GM21390 (cell line): ENCODE data around the gene PTH2R.
A peak's percentile ranks its signal among the peaks of the same experiment; 100 is the strongest.
"Not testable (repeated sequence)": the region's sequence is repeated elsewhere in the genome, so short reads cannot be mapped to it uniquely, and the experiment has no call there.

Source experiments
- ATAC-seq: cut with Tn5 transposase; IDR thresholded peaks from one replicate; pipeline ENCODE4 v1.9.1; 2021; ENCODE audit not compliant: unreplicated experiment

Gene PTH2R, protein sequence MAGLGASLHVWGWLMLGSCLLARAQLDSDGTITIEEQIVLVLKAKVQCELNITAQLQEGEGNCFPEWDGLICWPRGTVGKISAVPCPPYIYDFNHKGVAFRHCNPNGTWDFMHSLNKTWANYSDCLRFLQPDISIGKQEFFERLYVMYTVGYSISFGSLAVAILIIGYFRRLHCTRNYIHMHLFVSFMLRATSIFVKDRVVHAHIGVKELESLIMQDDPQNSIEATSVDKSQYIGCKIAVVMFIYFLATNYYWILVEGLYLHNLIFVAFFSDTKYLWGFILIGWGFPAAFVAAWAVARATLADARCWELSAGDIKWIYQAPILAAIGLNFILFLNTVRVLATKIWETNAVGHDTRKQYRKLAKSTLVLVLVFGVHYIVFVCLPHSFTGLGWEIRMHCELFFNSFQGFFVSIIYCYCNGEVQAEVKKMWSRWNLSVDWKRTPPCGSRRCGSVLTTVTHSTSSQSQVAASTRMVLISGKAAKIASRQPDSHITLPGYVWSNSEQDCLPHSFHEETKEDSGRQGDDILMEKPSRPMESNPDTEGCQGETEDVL

DNA sequence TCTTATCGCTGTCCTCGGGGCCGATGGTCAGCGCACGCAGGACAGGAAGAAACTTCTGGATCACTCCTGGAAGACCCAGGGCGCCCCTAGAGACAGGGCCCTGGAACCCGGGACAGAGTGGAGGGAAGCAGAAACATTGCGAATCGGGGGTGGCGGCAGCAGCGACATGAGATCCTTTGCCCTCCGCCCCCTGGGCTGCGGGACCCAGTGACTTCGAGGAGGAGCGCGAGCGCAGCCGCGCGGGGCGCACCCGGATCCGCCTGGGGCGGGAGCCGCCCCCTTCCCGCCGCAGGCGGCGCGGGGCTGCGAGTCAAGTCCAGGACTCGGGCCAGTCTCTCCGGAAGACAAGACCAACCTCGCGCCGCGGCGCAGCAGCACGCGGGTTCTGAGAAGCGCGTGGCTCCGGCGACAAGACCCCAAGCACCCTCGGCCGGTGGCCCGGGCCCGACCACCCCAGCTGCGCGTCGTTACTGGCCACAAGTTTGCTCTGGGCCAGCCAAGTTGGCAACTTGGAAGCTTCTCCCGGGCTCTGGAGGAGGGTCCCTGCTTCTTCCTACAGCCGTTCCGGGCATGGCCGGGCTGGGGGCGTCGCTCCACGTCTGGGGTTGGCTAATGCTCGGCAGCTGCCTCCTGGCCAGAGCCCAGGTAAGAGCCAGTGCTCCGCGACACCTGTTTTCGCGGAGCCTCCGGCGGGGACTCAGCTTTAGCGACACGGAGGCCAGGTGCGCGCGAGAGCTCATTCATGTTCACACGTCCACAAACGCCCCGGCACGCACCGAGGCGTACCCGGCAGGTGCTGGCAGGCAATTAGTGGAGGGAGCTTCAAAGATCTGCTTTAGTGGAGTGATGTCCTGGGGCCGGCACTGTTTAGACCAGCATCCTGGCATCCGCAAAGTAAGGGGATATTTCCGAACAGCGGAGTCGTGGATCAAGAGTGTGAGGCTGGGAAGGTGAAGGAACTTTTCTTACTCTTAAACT, at the start of gene PTH2R:
Gene PTH2R (plus strand): TSS at position 319 of the 978 bp plus-strand sequence. CDS start 252 bp downstream, at position 571.
- ATAC-seq: no peak

DNA sequence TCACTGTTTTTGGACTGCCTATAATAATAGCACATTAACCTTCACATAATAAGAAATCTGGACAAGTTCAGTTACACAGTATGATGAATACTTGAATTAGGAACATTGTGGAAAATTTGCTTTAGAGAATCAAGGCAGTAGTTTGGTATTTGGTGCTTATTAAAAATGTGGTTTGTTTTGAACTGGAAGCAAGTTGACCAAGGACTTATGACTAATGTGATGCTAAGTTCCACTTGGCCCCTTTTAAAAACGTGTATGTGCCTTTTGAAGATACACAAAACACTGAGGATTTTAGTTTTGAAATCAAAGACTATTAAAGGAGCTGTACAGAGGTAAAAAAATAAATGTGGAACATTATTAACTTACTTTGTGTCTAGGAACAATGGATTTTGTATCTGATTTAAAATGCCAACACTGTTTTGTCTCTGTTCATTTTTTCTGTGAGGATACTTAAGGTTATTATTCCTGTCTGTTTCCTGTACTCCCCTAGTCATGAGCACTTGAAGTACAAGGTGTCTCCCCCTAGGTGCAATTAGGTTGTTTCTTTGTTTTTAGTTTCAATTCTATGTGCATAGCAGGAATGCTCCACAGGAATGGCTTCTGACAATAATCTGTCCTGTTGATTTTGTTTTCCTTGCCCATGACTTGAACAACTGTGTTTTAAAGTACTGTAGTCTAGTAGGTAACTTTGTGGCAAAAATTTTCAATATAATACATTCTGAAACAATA, 49.6 kb upstream of the PTH2R start:
- no peak for ATAC-seq

DNA sequence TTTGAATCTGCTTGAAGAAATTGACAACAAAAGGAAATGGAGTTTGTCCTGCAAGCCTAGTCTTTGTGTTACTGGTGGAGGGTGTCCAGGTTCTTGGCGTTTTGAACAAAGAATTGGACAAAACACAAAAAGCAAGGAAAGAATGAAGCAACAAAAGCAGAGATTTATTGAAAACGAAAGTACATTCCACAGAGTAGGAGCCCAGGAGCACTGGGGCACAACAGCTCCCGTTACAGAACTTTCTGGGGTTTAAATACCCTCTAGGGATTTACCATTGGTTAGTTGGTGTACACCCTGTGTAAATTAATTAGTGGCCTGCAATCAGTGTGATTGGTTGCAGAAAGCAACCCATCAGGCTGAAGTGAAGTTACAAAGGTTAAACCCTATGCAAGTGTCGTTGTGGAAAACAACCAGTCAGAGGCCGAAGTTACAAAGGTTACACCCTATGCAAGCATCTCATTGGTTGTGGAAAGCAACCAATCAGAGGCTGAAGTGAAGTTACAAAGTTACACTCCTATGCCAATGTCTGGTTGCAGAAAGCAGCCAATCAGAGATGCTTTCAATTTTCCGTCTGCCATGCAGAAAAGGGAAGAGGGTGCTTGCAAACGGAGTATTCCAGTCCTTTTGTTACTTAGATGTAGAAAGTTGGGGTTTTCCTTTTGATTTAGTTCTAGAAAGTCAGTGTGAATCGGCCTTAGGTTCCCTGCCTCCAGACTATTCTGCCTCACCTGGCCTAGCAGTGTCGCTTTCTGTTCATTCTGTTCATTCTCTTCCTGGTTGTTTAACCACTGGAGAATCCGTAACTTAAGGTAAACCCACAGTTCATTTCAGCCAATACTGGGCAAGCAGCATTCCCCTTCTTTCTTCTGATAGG, 47.6 kb upstream of the PTH2R start:
- no peak for ATAC-seq

DNA sequence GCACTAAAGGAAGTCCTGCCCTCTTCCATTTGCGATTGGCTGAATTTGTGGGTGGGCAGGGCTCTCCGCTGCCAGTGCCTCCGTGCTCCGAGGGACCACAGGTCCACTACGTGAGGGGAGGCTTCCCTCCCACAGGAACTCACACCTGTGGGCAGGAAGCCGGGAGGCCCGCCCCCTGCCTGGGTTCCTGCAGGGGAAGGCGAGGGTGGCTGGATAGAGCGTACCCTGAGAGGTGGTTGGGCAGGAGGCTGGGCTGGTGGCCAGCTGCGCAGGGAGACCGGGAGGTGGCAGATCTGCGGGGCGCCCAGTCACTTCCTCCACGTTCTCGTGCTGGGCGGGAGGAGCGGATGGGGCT, 47.0 kb upstream of the PTH2R start:
- ATAC-seq: no peak

DNA sequence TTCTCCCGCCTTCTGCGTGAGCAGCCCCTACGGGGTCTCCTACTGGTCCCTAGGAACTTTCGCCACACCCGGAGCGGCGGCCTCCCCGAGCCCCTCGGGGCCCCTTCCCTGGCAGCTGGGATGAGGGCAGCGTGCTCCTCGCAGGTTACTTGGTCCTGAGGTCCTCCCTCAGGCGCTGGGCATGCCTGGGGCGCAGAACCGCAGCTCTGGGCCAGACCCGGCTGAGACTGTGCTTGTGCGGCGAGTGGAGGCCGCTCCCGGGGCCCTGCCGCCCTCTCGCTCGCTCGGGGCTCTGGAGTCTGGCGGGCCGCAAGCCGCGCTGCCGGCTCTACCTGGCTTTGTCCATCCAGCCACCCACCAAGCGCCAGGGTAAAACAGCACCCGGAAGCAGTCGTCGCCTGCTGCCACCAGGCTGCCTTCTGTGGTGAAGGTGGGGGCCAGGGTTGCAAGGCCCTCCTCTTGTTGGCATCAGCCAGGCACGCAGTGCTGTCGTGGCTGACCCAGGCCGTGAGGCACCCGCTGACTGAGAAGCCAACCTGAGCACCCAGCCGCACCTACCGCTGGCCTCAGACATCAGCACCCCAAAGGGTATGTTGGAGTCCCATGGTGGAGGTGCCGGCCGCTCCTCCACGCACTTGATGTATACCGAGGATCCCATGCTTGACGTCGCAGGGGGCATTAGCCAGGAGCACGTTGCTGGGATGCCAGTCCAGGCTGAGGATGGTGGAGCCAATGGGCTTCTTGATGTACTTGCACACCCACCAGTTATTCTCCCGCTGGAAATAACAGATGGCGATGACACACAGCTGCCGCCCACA, 46.1 kb upstream of the PTH2R start:
- ATAC-seq: no peak

DNA sequence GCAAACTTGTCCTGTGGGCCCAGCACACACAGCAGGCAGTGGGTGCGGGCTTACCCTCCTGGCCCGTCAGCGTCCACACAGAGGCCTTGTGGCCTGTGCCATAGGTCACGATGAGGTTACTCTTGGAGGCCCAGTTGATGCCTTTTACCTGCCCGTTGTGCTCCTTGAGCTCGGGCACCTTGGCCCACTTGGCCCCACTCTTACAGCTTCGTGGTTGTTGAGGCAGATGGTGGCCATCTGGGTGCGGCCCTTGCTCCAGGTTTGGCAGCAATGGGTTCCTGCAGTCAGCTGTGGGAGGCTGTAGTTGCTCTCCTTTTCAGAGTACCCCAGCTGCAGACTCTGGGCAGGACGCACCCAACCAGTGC, 45.5 kb upstream of the PTH2R start:
- ATAC-seq: no peak

DNA sequence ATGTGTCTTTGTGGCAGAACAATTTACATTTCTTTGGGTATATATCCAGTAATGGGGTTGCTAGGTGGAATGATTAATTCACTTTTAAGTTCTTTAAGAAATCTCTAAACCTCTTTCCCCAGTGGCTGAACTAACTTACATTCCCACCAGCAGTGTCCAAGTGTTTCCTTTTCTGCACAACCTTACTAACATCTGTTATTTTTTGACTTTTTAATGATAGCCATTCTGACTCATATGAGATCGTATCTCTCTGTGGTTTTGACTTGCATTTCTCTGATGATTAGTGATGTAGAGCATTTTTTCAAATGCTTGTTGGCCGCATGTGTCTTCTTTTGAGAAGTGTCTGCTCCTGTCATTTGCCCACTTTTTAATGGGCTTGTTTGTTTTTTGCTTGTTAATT, 43.1 kb upstream of the PTH2R start:
- peak; percentile 50 for ATAC-seq

DNA sequence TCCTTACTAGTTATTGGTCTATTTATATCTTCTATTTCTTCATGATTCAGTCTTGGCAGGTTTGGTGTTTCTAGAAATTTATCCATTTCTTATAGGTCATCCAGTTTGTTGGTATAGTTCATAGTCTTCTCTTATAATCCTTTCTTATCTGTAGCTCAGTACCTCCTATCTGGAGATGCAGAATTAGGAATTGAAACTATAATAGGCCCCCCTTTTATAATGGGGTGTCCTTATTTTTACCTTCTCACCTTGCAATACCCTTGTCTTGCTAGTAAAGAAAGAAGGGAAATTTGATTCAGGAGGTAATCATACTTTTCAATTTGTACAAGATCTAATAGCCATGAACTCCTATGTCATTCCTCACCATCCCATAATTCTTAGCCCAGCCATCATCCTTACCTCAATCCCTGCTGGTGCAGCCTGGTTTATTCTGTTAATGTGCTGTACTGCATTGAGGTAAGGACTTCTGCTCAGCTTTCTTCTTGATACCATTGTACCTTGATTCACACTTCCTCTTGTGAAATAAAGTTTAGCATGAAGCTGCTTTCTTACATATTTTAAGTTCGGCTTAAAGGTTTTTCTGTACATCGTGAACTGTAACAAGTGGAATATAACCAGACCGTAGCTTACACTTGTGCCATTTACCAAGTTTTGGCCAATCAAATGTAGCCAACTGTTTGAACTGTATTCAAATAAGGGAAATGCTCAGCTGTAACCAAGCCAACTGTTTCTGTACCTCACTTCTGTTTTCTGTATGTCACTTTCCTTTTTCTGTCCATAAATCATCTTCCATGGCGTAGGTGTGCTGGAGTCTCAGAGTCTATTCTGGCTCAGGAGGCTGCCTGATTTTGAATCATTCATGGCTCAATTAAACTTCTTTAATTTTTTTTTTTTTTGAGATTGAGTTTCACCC, 40.1 kb upstream of the PTH2R start:
- peak; percentile 64 for ATAC-seq

DNA sequence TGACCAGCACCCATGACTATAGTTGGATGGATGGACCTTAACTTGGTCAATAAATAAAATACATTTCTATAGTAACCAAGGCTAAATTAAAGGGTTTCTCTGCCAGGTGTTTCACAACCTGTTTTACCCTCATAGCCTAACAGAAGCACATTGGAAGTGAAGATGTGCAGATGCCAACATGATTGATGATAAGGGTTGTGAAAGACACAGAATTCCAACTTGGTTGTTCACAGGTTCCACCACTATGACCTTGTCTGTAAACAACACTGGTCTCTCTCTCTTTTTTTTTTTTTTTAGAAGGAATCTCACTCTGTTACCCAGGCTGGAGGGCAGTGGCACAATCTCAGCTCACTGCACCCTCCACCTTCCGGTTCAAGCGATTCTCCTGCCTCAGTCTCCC, 37.5 kb upstream of the PTH2R start:
- ATAC-seq: no peak

DNA sequence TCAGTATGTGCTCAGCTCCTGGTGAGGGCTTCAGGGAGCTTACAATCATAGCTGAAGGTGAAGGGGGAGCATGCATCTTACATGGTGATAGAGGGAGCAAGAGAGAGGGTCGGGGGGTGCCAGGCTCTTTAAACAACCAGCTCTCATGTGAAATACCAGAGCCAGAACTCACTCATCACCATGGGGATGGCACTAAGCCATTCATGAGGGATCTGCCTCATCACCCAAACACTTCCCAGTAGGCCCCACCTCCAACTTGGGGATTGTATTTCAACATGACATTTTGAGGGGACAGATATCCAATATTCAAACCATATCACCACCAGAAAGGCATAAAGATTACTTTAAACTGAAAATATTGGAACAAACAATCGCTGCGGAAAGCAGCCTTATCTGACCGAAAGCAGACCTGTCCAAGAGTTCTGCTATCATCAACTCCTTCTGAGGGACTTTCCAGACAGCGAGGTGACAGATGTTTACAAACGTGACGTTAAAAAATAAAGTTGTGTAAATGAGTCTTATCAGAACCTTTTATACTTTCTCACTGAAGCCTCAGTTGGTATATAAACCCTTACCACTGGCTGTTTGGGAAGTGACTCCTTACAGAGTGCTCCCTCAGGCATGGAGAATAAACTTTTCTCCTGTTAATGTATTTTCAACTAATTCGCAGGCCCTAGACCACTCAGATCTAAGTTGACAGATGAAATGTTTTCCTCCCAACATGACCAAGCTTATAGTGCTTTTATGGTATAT, 35.5 kb upstream of the PTH2R start:
- no peak for ATAC-seq

DNA sequence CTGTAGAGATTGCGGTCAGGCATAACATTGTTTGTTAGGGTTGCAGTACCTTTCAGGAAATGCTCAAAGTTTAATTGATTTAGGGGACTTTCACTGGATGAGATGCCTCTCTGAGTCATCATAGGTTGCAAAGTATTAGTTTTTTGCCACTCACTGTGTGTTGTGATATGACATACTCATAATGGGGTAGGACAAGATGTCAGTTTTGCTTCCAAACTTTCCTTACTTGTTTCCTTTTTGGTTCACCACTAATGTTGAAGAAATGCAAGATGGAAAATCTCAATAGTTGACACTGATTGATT, 35.0 kb upstream of the PTH2R start:
- ATAC-seq: no peak

DNA sequence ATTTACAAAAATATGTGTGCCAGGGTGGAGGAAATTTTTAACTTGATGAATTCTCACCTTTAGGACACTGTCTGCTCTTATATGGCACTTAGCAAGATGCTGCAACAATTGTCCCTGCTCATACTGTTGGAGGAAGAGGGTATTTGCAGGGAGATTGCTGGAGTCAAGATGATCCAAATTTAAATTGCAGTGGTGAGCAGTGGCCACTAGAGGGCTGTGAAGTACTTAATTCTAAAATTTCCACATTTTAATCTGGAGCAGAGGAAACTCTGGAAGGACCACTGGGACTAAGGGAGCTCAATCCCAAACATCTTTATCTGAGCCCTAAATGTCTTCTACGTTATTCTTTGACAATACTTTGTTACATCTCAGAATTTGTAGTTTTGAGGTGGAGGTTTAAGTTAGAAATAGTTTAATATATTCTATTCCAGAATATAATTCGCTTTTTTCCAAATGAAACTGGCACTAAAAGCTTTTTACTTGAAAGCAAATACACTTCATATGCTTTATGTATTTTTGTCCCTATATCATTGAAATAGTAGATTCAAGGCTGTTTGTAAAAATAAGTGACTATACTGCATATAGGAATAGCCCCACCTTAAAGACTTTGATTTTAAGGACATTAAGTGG, 33.0 kb upstream of the PTH2R start:
- ATAC-seq: no peak

DNA sequence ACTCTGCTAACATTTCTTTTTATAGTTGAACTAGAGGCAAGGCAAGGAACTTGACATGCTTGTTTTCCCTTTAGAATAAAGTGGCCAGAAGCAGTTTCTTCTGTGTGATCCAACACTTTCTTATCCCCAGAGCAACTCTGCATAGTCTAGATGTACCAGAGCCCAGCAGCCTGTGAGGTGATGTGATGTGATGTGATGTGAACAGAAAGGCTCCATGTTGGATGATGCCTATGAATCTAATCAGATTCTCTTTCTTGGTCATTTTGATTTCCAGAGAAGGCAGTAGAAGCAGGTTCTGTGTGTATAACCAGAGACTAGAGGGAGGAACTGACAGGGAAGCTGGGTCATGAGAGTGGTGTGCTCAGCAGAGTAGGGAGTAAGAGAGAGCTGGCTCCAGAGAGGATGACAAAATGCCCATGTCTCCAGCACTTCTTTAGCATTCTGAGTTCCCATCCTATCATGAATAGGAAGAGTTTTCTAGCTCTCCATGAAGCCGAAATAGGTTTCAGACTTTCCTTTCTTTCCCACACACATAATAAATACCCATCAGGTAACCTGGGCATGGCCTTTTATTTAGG, 31.0 kb upstream of the PTH2R start:
- no peak for ATAC-seq

DNA sequence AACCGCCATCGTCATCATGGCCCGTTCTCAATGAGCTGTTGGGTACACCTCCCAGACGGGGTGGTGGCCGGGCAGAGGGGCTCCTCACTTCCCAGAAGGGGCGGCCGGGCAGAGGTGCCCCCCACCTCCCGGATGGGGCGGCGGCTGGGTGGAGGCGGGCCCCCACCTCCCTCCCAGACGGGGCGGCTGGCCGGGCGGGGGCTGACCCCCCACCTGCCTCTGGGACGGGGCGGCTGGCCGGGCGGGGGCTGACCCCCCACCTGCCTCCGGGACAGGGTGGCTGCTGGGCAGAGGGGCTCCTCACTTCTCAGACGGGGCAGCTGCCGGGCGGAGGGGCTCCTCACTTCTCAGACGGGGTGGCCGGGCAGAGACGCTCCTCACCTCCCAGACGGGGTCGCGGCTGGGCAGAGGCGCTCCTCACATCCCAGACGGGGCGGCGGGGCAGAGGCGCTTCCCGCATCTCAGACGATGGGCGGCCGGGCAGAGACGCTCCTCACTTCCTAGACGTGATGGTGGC, 29.2 kb upstream of the PTH2R start:
- not testable (repeated sequence) for ATAC-seq

DNA sequence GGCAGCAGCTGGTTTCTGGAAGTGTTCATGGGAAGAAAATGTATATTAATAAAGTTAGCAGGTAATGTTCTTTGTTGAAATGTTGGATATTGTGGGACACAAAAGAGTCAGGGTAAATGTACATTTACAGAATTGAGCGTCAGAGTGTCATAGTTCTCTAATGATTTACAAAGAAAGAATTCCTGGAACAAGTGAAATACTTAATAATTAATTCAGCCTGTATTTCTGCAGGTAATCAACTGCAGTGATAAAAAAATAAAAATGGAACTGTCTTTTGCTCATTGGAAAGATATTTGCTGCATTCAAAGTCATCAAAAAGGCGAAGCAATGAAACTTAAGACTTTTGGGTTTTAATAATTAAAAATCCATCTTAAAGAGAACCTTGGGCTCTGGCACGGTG, 27.4 kb upstream of the PTH2R start:
- no peak for ATAC-seq

DNA sequence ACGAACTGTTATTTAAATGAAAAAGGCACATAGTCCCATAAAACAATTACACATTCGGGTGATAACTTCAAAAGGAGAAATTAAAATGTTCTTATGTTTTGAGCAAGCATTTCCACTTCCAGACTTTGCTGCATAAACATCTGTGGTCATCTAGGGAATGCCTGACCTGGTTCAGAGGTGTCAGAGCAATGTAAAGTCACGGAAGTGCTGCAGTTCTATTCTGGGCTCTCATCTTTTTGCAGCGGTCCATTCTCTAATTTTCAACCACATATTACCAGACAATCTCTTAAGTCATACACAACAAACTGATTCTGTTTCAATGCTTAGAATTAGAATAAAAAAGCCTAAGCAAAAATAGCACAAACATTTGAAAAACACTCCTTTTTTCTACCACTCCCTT, 22.0 kb upstream of the PTH2R start:
- no peak for ATAC-seq

DNA sequence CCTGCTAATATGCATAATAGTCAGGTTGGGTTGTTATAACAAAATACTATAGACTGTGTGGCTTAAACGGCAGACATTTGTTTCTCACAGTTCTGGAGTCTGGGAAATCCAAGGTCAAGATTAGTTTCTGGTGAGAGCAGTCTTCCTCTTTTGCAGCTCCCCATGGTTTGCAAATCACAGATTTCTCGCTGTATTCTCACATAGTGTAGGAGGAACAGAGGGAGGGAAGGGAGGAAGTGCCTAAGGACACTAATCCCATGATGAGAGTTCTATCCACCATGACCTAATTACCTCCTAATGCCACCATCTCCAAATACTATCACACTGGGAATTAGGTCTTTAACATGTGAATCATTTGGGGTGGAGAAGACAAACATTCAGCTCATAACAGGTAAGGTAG, 20.1 kb upstream of the PTH2R start:
- no peak for ATAC-seq
